Measurements from ENCODE around the gene METTL26.

METTL26 gene

GRCh38 chr16:593807-594206 lies 42.3 kb downstream of the METTL26 start:
- DNase-seq: no peak

DNA sequence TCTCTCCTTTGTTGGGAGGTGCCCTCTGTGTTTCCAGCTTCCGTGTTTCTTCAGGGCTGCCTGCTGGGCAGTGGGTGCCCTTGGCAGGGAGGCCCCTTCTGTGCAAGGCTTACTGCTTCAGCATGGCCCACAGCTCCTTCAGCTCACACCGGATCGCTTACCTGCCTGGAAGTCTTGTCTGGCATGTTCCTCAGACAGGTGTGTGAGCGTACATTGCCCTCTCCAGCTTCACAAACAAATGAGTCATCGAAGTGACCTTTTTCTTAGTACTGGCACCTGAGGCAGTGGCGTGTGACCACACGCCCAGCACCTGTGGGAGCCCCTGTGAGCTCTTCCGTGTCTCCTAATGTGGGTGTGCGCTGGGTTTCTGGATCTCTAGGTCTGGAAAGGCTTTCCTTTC lies 42.7 kb downstream of the METTL26 start:
- peak; percentile 68 for DNase-seq

DNA sequence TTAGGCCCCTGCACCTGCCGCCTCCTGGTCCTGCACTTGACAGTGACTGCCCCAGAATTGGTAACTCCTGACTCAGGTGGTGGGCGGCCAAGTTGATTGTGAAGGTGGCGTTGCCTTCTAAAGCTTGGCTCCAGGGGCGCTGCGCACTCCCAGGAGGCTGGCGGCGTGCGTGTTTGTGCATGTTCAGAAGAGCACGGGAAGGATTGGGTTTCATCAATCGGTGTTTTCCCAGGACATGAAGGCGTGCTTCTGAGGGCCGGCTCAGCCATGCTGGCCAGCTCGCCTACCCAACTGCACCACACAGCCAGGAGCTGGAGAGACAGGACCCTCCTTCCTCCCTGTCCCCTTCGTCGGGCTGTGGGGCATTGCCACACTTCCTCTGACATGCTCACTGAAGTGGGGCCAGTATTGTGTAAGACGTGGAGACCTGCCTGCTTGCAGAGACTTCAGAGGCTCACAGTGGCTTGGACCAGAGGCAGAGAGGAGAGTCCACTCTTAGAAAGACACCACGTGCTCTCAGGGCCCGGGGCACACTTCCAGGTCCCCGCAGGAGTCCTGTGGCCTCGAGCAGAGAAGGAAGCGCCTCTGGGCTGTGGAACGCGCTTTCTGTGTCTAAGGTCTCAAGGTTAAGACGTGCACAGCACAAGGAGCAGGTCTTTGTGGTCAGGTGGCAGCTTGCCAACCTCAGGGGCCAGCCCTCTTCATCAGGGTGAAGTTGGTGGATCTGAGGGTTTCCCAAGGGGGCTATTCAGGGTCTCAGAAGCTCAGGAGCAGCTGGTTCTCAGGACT lies 43.4 kb downstream of the METTL26 start:
- peak; percentile 72 for DNase-seq

DNA sequence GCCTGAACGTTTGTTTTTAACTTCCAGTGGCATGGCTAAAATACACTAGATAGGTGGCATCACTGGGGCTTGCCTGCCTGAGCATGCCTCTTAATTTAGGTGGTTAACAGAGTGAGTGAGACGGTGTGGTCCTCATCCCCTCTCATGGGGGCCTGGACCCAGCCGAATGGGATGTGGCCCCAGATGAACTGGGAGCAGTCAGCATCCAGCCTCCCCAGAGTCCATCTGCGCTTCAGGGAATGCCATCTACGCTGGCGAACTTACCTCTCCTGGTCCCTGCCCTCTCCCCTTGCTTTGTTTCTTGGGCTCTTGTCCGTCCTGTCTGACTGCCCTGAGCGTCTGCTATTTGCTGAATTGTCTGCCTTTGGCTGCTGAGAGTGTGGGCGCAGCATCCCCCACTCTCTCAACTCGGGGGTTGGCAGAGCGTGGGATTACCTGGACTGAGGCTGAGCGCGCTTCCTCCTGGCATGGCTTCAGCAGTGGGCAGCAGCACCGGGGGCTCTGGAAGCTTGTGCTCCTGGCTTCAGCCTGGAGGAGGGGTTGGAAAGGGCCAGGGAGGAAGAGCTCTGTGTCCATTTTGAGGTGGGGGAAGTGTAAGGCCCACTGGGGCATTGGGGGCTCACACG lies 44.1 kb downstream of the METTL26 start:
- DNase-seq: no peak

DNA sequence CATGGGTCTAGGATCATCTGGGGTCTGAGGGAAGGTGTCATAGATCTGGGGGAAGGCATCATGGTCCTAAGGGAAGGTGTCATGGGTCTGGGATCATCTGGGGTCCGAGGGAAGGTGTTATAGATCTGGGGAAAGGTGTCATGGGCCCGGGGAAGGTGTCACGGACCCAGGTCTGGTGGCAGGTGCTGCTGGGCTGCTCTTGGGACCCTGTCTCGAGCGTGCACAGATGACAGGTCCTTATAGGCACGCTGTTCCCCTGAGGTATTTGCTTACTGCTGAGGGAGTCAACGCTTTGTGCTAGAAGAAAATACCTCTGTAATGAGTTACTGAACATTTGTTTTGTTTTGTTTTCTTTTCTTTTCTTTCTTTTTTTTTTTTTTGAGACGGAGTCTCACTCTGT lies 44.9 kb downstream of the METTL26 start:
- no peak for DNase-seq

GRCh38 chr16:590815-591200 lies 45.3 kb downstream of the METTL26 start:
- no peak for DNase-seq

- DNase-seq: no peak
Measured at GRCh38 chr16:590188-590814, 45.8 kb downstream of the METTL26 start.

DNA sequence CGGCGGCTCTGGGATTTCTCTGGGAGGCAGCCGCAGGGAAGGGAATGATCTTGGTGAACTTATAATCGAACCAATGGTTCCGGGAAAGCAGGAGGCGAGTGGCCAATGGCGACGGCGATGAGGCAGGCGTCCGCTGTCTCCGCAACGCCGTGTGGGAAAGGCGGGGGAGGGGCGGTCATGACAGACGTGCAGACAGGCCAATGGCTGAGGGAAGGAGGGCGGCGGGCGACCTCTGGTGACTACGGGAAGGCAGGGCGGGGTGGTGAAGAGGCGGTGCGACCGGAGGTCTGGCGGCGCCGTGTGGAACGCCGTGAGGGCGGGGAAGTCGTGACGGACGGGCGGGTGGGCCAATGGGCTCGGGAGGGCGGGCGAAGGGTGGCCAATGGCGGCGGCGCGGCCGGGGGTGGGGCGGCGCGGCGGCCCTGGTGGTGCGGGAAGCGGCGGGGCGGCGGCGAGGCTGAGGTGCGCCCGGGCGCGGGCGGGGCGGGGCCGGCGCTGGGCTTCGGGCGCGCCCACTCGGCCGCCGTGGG lies 46.4 kb downstream of the METTL26 start, which contains the start of gene RAB40C:
TSS of gene RAB40C (plus strand) at position 409 of the 530 bp plus-strand sequence. CDS start 226 bp downstream, outside the sequence.
- DNase-seq: peak; percentile 88

- DNase-seq: peak; percentile 88
Measured at GRCh38 chr16:588889-589657, 47.0 kb downstream of the METTL26 start.

DNA sequence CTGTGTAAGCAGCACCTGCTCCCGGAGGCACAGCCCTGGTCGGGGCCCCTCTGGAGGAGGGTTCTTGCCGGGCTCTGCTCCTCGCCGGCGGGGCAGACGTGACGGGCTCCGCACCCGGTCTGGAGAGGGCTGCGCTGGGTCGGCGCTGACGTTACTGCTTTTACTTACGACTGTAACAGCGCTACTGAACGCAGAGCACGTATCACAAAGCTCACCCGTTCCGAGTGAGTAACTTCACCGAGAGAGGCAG lies 47.5 kb downstream of the METTL26 start:
- DNase-seq: no peak

DNA sequence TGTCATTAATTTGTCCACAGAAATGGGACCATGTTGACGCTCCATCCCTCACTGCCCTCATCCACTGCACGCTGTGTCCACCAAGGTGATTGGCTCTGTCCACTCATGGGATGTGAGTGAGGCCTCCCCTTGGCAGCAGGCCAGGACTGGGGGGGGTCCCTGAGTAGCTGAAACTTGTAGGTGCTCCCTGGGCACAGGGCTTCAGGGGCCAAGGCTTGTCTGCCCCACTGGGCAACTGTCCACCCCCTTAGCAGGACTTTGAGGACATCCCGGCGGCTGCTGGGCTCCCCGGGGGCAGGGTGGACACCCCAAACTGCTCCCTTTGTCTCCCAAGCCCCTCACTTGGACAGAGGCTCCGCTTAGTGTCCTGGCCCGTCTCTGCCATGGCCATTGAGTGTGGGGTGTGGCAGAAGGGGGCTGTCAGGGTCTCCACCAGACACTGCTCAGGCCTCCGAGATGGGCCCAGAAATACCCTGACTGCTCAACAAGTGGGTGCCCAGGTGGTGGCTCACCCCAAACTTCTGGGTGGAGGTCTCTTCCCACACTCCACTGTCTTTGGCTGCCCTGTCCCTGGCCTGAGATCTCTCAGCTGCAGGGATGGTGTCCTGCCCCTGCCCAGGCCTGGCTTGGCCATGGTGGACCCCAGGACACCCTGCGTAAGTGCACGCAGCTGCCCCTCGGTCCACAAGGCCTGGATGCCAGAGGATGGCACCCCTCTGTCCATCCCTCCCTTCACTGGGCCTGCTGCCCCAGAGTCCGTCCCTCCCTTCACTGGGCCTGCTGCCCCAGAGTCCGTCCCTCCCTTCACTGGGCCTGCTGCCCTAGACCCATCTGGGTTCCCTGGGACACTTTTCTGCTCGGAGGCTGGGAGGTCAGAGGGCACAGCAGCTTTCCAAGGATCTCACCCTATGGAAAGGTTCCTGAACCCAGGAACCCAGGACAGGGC lies 49.2 kb downstream of the METTL26 start:
- no peak for DNase-seq

DNA sequence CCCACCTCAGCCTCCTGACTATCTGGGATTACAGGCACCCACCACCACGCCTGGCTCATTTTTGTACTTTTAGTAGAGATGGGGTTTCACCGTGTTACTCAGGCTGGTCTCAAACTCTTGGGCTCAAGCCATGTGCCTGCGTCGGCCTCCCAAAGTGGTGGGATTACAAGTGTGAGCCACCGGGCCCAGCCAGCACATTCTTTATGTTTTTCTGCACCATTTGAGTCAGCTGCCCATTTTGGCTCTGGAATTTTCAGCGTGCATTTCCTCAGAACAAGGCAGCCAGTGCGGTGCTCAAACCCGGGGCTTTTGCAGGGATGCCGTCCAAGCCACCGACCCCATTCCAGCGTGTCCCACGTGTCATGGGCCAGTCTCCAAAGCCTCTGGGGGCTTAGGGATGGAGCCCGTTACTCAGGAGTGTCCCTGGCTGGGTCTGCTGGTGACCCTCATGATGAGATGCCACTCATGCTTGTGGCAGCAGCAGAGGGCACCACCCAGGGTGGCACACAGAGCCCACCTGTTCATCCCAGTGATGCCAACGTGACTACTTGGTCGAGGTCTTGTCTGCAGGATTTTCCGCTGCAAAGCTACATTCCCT lies 50.0 kb downstream of the METTL26 start:
- DNase-seq: no peak

GRCh38 chr16:585351-585750 lies 50.8 kb downstream of the METTL26 start:
- DNase-seq: no peak
